H1 (cell line): ENCODE measurements around the gene C12orf43. TPM values are rescaled to one million over a fixed set of nuclear protein-coding genes. Genes with fewer than 3 reads are reported as not detected.

Source experiments
- BRCA1 ChIP-seq: IDR thresholded peaks from 2 replicates; pipeline ENCODE4 v1.6.1; 2012; ENCODE audit warnings: low read depth, low read length, improper control_type of control experiment
- CBX8 ChIP-seq: fragments of 300-800, 300-1000 bp; sonication (generic); IDR thresholded peaks from 2 replicates; pipeline ENCODE4 v1.7.1; 2016; ENCODE audit warnings: low read depth, low read length, borderline replicate concordance
- GTF2F1 ChIP-seq: IDR thresholded peaks from 2 replicates; pipeline ENCODE4 v1.6.1; 2012; ENCODE audit warnings: low read depth, low read length, improper control_type of control experiment, borderline replicate concordance
- JUN ChIP-seq: IDR thresholded peaks from 2 replicates; pipeline ENCODE4 v1.6.1; 2011; ENCODE audit warnings: low read depth, mild to moderate bottlenecking, improper control_type of control experiment, low read length
- KDM1A ChIP-seq: fragments of 200-600, 300-600 bp; sonication (generic); IDR thresholded peaks from 2 replicates; pipeline ENCODE4 v1.7.1; 2016; ENCODE audit warnings: mild to moderate bottlenecking, low read length, borderline replicate concordance
- NRF1 ChIP-seq: IDR thresholded peaks from 2 replicates; pipeline ENCODE4 v1.6.1; 2011; ENCODE audit warnings: mild to moderate bottlenecking, low read depth, low read length, improper control_type of control experiment
- PHF8 ChIP-seq: fragments of 200-600 bp; sonication (generic); conservative IDR thresholded peaks from 2 replicates; pipeline ENCODE4 v1.7.1; 2012; ENCODE audit warnings: low read depth, mild to moderate bottlenecking, inconsistent platforms, low read length, moderate library complexity
- POU5F1 ChIP-seq: IDR thresholded peaks from 2 replicates; pipeline ENCODE4 v1.6.1; 2011; ENCODE audit warnings: low read depth, mild to moderate bottlenecking, low read length, moderate library complexity
- SP1 ChIP-seq: IDR thresholded peaks from 2 replicates; pipeline ENCODE4 v1.6.1; 2011; ENCODE audit warnings: low read depth, low read length
- TAF1 ChIP-seq: IDR thresholded peaks from 2 replicates; pipeline ENCODE4 v1.6.1; 2011; ENCODE audit warnings: mild to moderate bottlenecking, low read depth, low read length
- TAF7 ChIP-seq: optimal IDR thresholded peaks from 2 replicates; pipeline ENCODE3; 2011; ENCODE audit warnings: low read depth, mild to moderate bottlenecking, inconsistent platforms, low read length, moderate library complexity, borderline replicate concordance
- polyA plus RNA-seq, 7 experiments: library from polyadenylated mRNA; depleted of rRNA in 3 of 7; stranded (reverse) in 5 of 7; unstranded in 2 of 7; fragments of >200 nt in 5 of 7; fragments of 200-250 nt in 2 of 7; gene quantifications; 1 replicate in 5 of 7; 2 replicates in 1 of 7; 4 replicates in 1 of 7; pipeline versions ENCODE4 v1.2.1 to v1.2.3, GENCODE V29; 2011 to 2013; ENCODE audit warnings: missing spikeins in 2 of 7, mixed read lengths in 2 of 7
- total RNA-seq: library from RNA; stranded (reverse); fragmentation: NEBNext Ultra II Directional; extraction: Animal tissue kit (Norgen Biotek cat#: 25700); gene quantifications from 2 replicates; pipeline ENCODE4 v1.2.1, GENCODE V29; 2021
- TF ChIP-seq, protein P1 (sequence below), 3 experiments: IDR thresholded peaks; 1 replicate in 2 of 3; 2 replicates in 1 of 3; pipeline versions ENCODE4 v1.5.1 to v1.6.1; 2011; ENCODE audit warnings: low read length in 3 of 3, mild to moderate bottlenecking in 3 of 3, inconsistent platforms in 2 of 3, low read depth in 1 of 3, moderate library complexity in 1 of 3; ENCODE audit not compliant: insufficient read depth in 1 of 3; ENCODE audit errors: control extremely low read depth in 1 of 3
- TF ChIP-seq, protein P2 (sequence below): IDR thresholded peaks from 2 replicates; pipeline ENCODE4 v1.6.1; 2011; ENCODE audit warnings: low read depth, mild to moderate bottlenecking, low read length; ENCODE audit not compliant: insufficient read depth

Gene C12orf43
- total and polyA plus RNA-seq, 2 of the 8 experiments (the other 6 are each of a cell fraction or from before 2014, with no cell fraction given): 9.2 to 22.3 TPM

GRCh38 chr12:121005346-121005815, 10.9 kb downstream of the C12orf43 start (continued):
- TF ChIP-seq, protein P1, sequence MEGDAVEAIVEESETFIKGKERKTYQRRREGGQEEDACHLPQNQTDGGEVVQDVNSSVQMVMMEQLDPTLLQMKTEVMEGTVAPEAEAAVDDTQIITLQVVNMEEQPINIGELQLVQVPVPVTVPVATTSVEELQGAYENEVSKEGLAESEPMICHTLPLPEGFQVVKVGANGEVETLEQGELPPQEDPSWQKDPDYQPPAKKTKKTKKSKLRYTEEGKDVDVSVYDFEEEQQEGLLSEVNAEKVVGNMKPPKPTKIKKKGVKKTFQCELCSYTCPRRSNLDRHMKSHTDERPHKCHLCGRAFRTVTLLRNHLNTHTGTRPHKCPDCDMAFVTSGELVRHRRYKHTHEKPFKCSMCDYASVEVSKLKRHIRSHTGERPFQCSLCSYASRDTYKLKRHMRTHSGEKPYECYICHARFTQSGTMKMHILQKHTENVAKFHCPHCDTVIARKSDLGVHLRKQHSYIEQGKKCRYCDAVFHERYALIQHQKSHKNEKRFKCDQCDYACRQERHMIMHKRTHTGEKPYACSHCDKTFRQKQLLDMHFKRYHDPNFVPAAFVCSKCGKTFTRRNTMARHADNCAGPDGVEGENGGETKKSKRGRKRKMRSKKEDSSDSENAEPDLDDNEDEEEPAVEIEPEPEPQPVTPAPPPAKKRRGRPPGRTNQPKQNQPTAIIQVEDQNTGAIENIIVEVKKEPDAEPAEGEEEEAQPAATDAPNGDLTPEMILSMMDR (IDR thresholded peaks at IDR 0.05; ENCODE audit: control extremely low read depth in 1 of 3, insufficient read depth in 1 of 3, low read depth in 1 of 3, low read length in 3 of 3): peak; percentile 93 to 96 (median 96)
- TF ChIP-seq BRCA1 (no peak), PHF8 (no peak), KDM1A (peak; percentile 36; the same call in 1 of the 2 replicates), CBX8 (no peak), TAF7 (no peak), NRF1 (no peak), GTF2F1 (no peak), POU5F1 (no peak), JUN (no peak), SP1 (no peak), TAF1 (no peak)
- TF ChIP-seq, protein P2, sequence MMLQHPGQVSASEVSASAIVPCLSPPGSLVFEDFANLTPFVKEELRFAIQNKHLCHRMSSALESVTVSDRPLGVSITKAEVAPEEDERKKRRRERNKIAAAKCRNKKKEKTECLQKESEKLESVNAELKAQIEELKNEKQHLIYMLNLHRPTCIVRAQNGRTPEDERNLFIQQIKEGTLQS: no peak
- TF ChIP-seq, all 59 proteins: peak for 7
